Stimulated activated memory B cell treated with anti-CD40 and anti-IgM and Interleukin-4, amounts not matched to agents 10 μg/mL and 1 μg/mL and 100 μg/mL, for 72 hours (primary cell): ENCODE measurements around the gene KPNA4.
"Not testable (repeated sequence)": the region's sequence is repeated elsewhere in the genome, so short reads cannot be mapped to it uniquely, and the experiment has no call there.

ENCODE experiments used
- ATAC-seq: fragments of 150-1000 bp; cut with Tn5 transposase; 2 replicates; pipeline ENCODE4 v1.10.0; 2021
- H3K27ac Mint-ChIP-seq: one replicate; pipeline ENCODE4 v1.8.0; 2022; ENCODE audit warnings: mild to moderate bottlenecking, mixed read lengths
- H3K27me3 Mint-ChIP-seq: one replicate; pipeline ENCODE4 v1.8.0; 2022; ENCODE audit warnings: mixed read lengths
- H3K36me3 Mint-ChIP-seq: one replicate; pipeline ENCODE4 v1.8.0; 2022; ENCODE audit warnings: mixed read lengths
- H3K4me1 Mint-ChIP-seq: one replicate; pipeline ENCODE4 v1.8.0; 2022; ENCODE audit warnings: mixed read lengths
- H3K4me3 Mint-ChIP-seq: one replicate; pipeline ENCODE4 v1.8.0; 2022; ENCODE audit warnings: mild to moderate bottlenecking, moderate library complexity, mixed read lengths
- H3K9me3 Mint-ChIP-seq: one replicate; pipeline ENCODE4 v1.8.0; 2022; ENCODE audit warnings: mixed read lengths

The KPNA4 gene

GRCh38 chr3:160565442-160566403 lies at the start of gene KPNA4:
TSS of gene KPNA4 (minus strand) at chr3:160565571. CDS start at chr3:160565282, 289 bp downstream.
- peak within 1 kb of the TSS; percentile 99 for H3K4me3 Mint-ChIP-seq
- peak; percentile 97 for ATAC-seq
- H3K4me1 Mint-ChIP-seq = peaks cover 51% of the 10 kb centered on the region
- peak within 1 kb of the TSS; percentile 99 for H3K27ac Mint-ChIP-seq
- no peaks in the 10 kb centered on the region for H3K27me3 Mint-ChIP-seq
- H3K9me3 Mint-ChIP-seq = no peaks in the 10 kb centered on the region
- peaks cover 25% of the 10 kb centered on the region for H3K36me3 Mint-ChIP-seq

GRCh38 chr3:160613661-160614060 lies 48.3 kb upstream of the KPNA4 start:
- Mint-ChIP-seq H3K27ac (no peak overlapping the region), H3K4me1 (no peaks in the 10 kb centered on the region), H3K9me3 (peaks cover 4% of the 10 kb centered on the region), H3K4me3 (no peak overlapping the region), H3K27me3 (peaks cover 30% of the 10 kb centered on the region), H3K36me3 (no peaks in the 10 kb centered on the region)
- ATAC-seq = no peak

GRCh38 chr3:160612386-160613075 lies 47.2 kb upstream of the KPNA4 start:
- no peaks in the 10 kb centered on the region for H3K36me3 Mint-ChIP-seq
- no peaks in the 10 kb centered on the region for H3K4me1 Mint-ChIP-seq
- peaks cover 26% of the 10 kb centered on the region for H3K27me3 Mint-ChIP-seq
- no peak overlapping the region for H3K4me3 Mint-ChIP-seq
- ATAC-seq = no peak
- peaks cover 4% of the 10 kb centered on the region for H3K9me3 Mint-ChIP-seq
- no peak overlapping the region for H3K27ac Mint-ChIP-seq

- H3K27ac Mint-ChIP-seq = no peak overlapping the region
Measured at GRCh38 chr3:160611141-160611540, 45.8 kb upstream of the KPNA4 start.

GRCh38 chr3:160608870-160609269 lies 43.5 kb upstream of the KPNA4 start:
- Mint-ChIP-seq H3K4me3 (no peak overlapping the region), H3K36me3 (no peaks in the 10 kb centered on the region), H3K27me3 (peaks cover 18% of the 10 kb centered on the region), H3K27ac (no peak overlapping the region), H3K9me3 (peaks cover 4% of the 10 kb centered on the region), H3K4me1 (no peaks in the 10 kb centered on the region)
- no peak for ATAC-seq

More at GRCh38 chr3:160611141-160611540, 45.8 kb upstream of the KPNA4 start:
- Mint-ChIP-seq H3K4me1 (no peaks in the 10 kb centered on the region), H3K9me3 (peaks cover 4% of the 10 kb centered on the region), H3K36me3 (no peaks in the 10 kb centered on the region), H3K27me3 (peaks cover 26% of the 10 kb centered on the region), H3K4me3 (no peak overlapping the region)
- no peak for ATAC-seq

GRCh38 chr3:160607826-160608225 lies 42.5 kb upstream of the KPNA4 start:
- Mint-ChIP-seq H3K36me3 (no peaks in the 10 kb centered on the region), H3K9me3 (peaks cover 4% of the 10 kb centered on the region), H3K27me3 (peaks cover 7% of the 10 kb centered on the region), H3K27ac (no peak overlapping the region), H3K4me1 (no peaks in the 10 kb centered on the region), H3K4me3 (no peak overlapping the region)
- ATAC-seq = no peak

GRCh38 chr3:160605315-160605714 lies 39.9 kb upstream of the KPNA4 start:
- H3K36me3 Mint-ChIP-seq = no peaks in the 10 kb centered on the region
- H3K4me1 Mint-ChIP-seq = no peaks in the 10 kb centered on the region
- H3K27me3 Mint-ChIP-seq = no peaks in the 10 kb centered on the region
- no peak overlapping the region for H3K27ac Mint-ChIP-seq
- ATAC-seq = no peak
- peaks cover 4% of the 10 kb centered on the region for H3K9me3 Mint-ChIP-seq
- H3K4me3 Mint-ChIP-seq = no peak overlapping the region

GRCh38 chr3:160603845-160604244 lies 38.5 kb upstream of the KPNA4 start:
- not testable (repeated sequence) for ATAC-seq, H3K4me1 Mint-ChIP-seq, H3K4me3 Mint-ChIP-seq, H3K9me3 Mint-ChIP-seq, H3K27me3 Mint-ChIP-seq, H3K27ac Mint-ChIP-seq, H3K36me3 Mint-ChIP-seq

GRCh38 chr3:160602259-160602658 lies 36.9 kb upstream of the KPNA4 start:
- Mint-ChIP-seq H3K4me1 (no peaks in the 10 kb centered on the region), H3K4me3 (no peak overlapping the region), H3K27me3 (no peaks in the 10 kb centered on the region), H3K27ac (no peak overlapping the region), H3K9me3 (no peaks in the 10 kb centered on the region), H3K36me3 (no peaks in the 10 kb centered on the region)
- ATAC-seq = no peak

- Mint-ChIP-seq H3K4me3 (no peak overlapping the region), H3K27ac (no peak overlapping the region), H3K4me1 (no peaks in the 10 kb centered on the region), H3K27me3 (no peaks in the 10 kb centered on the region), H3K36me3 (no peaks in the 10 kb centered on the region), H3K9me3 (no peaks in the 10 kb centered on the region)
- ATAC-seq = no peak
Measured at GRCh38 chr3:160601288-160601687, 35.9 kb upstream of the KPNA4 start.

GRCh38 chr3:160598865-160599264 lies 33.5 kb upstream of the KPNA4 start:
- no peak overlapping the region for H3K4me3 Mint-ChIP-seq
- H3K27me3 Mint-ChIP-seq = no peaks in the 10 kb centered on the region
- ATAC-seq = no peak
- no peaks in the 10 kb centered on the region for H3K4me1 Mint-ChIP-seq
- no peaks in the 10 kb centered on the region for H3K36me3 Mint-ChIP-seq
- peaks cover 6% of the 10 kb centered on the region for H3K9me3 Mint-ChIP-seq
- H3K27ac Mint-ChIP-seq = no peak overlapping the region

- Mint-ChIP-seq H3K27me3 (peaks cover 76% of the 10 kb centered on the region), H3K9me3 (peaks cover 38% of the 10 kb centered on the region)
Measured at GRCh38 chr3:160588023-160588422, 22.7 kb upstream of the KPNA4 start.

GRCh38 chr3:160587105-160587504 lies 21.7 kb upstream of the KPNA4 start:
- Mint-ChIP-seq H3K27ac (no peak overlapping the region), H3K4me1 (no peaks in the 10 kb centered on the region), H3K27me3 (peaks cover 86% of the 10 kb centered on the region), H3K4me3 (no peak overlapping the region), H3K9me3 (peaks cover 44% of the 10 kb centered on the region), H3K36me3 (peaks cover 17% of the 10 kb centered on the region)
- no peak for ATAC-seq

More at GRCh38 chr3:160588023-160588422, 22.7 kb upstream of the KPNA4 start:
- no peak for ATAC-seq
- Mint-ChIP-seq H3K36me3 (peaks cover 8% of the 10 kb centered on the region), H3K4me1 (no peaks in the 10 kb centered on the region), H3K27ac (no peak overlapping the region), H3K4me3 (no peak overlapping the region)

GRCh38 chr3:160586679-160587078 lies 21.3 kb upstream of the KPNA4 start:
- Mint-ChIP-seq H3K36me3 (peaks cover 19% of the 10 kb centered on the region), H3K9me3 (peaks cover 47% of the 10 kb centered on the region), H3K27me3 (peaks cover 90% of the 10 kb centered on the region), H3K27ac (no peak overlapping the region), H3K4me3 (no peak overlapping the region), H3K4me1 (no peaks in the 10 kb centered on the region)
- no peak for ATAC-seq

- no peak for ATAC-seq
- H3K27me3 Mint-ChIP-seq = peaks cover 86% of the 10 kb centered on the region
- no peak overlapping the region for H3K4me3 Mint-ChIP-seq
- H3K27ac Mint-ChIP-seq = no peak overlapping the region
- peaks cover 17% of the 10 kb centered on the region for H3K36me3 Mint-ChIP-seq
- H3K9me3 Mint-ChIP-seq = peaks cover 39% of the 10 kb centered on the region
- H3K4me1 Mint-ChIP-seq = no peaks in the 10 kb centered on the region
Measured at GRCh38 chr3:160583451-160583850, 18.1 kb upstream of the KPNA4 start.
